ENCODE results near the gene RAB7A. TPM values are rescaled to one million over a fixed set of nuclear protein-coding genes. Genes with fewer than 3 reads are reported as not detected.
A peak's percentile ranks its signal among the peaks of the same experiment; 100 is the strongest.

Gene RAB7A
- polyA plus RNA-seq, 3 donors: 192 to 261 (median 223) TPM

- Histone ChIP-seq H3K4me3 (replicated peaks in 1 of 3; ENCODE audit: low read depth in 2 of 3, low read length in 3 of 3) (no peak overlapping the region), H3K9ac (ENCODE audit: insufficient read depth, low read length, poor library complexity, severe bottlenecking) (no peak overlapping the region), H3K79me2 (ENCODE audit: insufficient read depth, low read length) (no peaks in the 10 kb centered on the region), H3K4me2 (replicated peaks; ENCODE audit: extremely low read depth, low read length, poor library complexity, severe bottlenecking) (no peak overlapping the region), H3K9me3 (replicated peaks in 1 of 2; ENCODE audit: control insufficient read depth in 1 of 2, insufficient read depth in 1 of 2, low read length in 2 of 2) (peaks cover 27 to 34% of the 10 kb centered on the region in 2 donors), H4K20me1 (ENCODE audit: insufficient read depth, low read length) (no peaks in the 10 kb centered on the region), H3K36me3 (replicated peaks in 1 of 2; ENCODE audit: control insufficient read depth in 1 of 2, insufficient read depth in 2 of 2, low read length in 2 of 2) (peaks cover 0 to 18% of the 10 kb centered on the region in 2 donors), H3K27me3 (ENCODE audit: control insufficient read depth in 2 of 2, insufficient read depth in 2 of 2, low read length in 2 of 2) (no peaks in the 10 kb centered on the region), H3K27ac (ENCODE audit: low read depth in 1 of 2, low read length in 2 of 2) (no peak overlapping the region), H2AFZ (ENCODE audit: insufficient read depth, low read depth, low read length, poor library complexity, severe bottlenecking) (peak overlapping the region; percentile 73), H3K4me1 (ENCODE audit: control insufficient read depth in 1 of 2, insufficient read depth in 2 of 2, low read length in 2 of 2) (peaks cover 33 to 38% of the 10 kb centered on the region in 2 donors)
- peaks cover 41% of the 10 kb centered on the region for H3K4me1 Mint-ChIP-seq
- H3K4me3 Mint-ChIP-seq: peak overlapping the region in 1 of 2 donors; percentile 30
- peaks cover 30 to 39% (median 32%) of the 10 kb centered on the region in 7 donors for H3K9me3 Mint-ChIP-seq
- H3K27ac Mint-ChIP-seq: no peak overlapping the region
- peak; percentile 29 for TF ChIP-seq CTCF (IDR thresholded peaks at IDR 0.05)
- H3K27me3 Mint-ChIP-seq (ENCODE audit: low read depth in 3 of 3): peaks cover 0 to 3% (median 0%) of the 10 kb centered on the region in 3 donors
- intact Hi-C loops (cut with micrococcal nuclease): no loop called here
- DNase-seq: no peak
- no CpG with 5 or more reads among the region's 3 CpGs for WGBS (ENCODE audit: insufficient coverage)
- H3K36me3 Mint-ChIP-seq: peaks cover 3 to 23% of the 10 kb centered on the region in 2 donors
Measured at GRCh38 chr3:128863560-128863959, 137.6 kb downstream of the RAB7A start.

Small RNA genes lying within 50 kb of the gene (small RNA-seq; reads per million reads assigned to genes)
- gene RF00399 (ENCODE audit: insufficient read length, low read depth): not detected

Other genes with a start within 250 kb of the RAB7A start
- under 1 TPM in 2 of 3 donors, not detected in 1; 0.07 to 0.36 TPM for gene GATA2, start 233.0 kb upstream of the RAB7A start, polyA plus RNA-seq
- 100 to 1,000 TPM; 112 to 375 (median 354) TPM for gene RPN1, start 75.4 kb upstream of the RAB7A start, polyA plus RNA-seq
- 10 to 100 TPM; 21.9 to 27.7 (median 25.6) TPM for gene ACAD9, start 153.4 kb downstream of the RAB7A start, polyA plus RNA-seq

Measured in CD14-positive monocyte (primary cell).